HL-60 (cell line): ENCODE results near the gene FGF14.

ENCODE experiments used
- DNase-seq, 2 experiments: peaks; one replicate each; pipeline ENCODE4 v3.0.0-alpha.2; 2010 to 2020; ENCODE audit warnings: low read depth in 1 of 2, low spot score in 1 of 2
- H3K27ac ChIP-seq: fragments of 250-450 bp; sonication (Bioruptor Pico); replicated peaks from 2 replicates; pipeline ENCODE4 v1.5.1; 2020; ENCODE audit warnings: mild to moderate bottlenecking, moderate library complexity
- H3K27me3 ChIP-seq: fragments of 250-450 bp; sonication (Bioruptor Pico); 2 replicates; pipeline ENCODE4 v1.5.1; 2021; ENCODE audit warnings: mild to moderate bottlenecking, moderate library complexity; ENCODE audit not compliant: insufficient read depth, poor library complexity, severe bottlenecking
- H3K4me3 ChIP-seq: replicated peaks from 2 replicates; pipeline ENCODE4 v1.5.1; 2011; ENCODE audit warnings: mild to moderate bottlenecking, control low read depth, low read length; ENCODE audit not compliant: insufficient read depth
- GABPA ChIP-seq: IDR thresholded peaks from 2 replicates; pipeline ENCODE4 v1.6.1; 2012; ENCODE audit warnings: low read depth
- POLR2AphosphoS5 ChIP-seq: IDR thresholded peaks from 2 replicates; pipeline ENCODE4 v1.6.1; 2012; ENCODE audit warnings: low read depth
- SPI1 ChIP-seq: IDR thresholded peaks from 2 replicates; pipeline ENCODE4 v1.6.1; 2012; ENCODE audit warnings: low read depth, mild to moderate bottlenecking, borderline replicate concordance
- TF ChIP-seq, protein P1 (sequence below): IDR thresholded peaks from 2 replicates; pipeline ENCODE4 v1.6.1; 2012; ENCODE audit warnings: low read depth; ENCODE audit not compliant: insufficient replicate concordance
- TF ChIP-seq, protein P2 (sequence below): IDR thresholded peaks from one replicate; pipeline ENCODE4 v1.5.1; 2011; ENCODE audit warnings: low read length, control low read depth, inconsistent platforms; ENCODE audit not compliant: insufficient read depth

FGF14 gene

DNA sequence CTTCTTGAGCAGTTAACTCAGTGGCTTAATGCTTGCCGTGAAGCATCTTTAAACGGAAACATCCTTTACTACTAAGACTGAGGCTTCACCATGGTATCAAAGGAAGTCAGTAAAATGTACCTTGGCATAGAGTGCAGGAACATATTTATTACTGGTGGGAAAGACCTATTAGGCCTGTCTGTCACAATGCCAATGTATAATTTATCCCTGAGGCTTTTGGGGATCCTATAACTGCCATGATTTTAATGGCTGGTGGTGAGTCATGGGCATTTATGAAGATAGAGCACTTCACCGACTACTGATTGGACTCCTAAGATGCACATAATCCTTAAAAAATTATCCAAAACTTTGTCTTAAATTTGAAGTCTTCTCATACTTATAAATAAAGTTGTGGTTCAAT is 79.6 kb downstream of the FGF14 start:
- no peak for TF ChIP-seq GABPA
- TF ChIP-seq, protein P1, sequence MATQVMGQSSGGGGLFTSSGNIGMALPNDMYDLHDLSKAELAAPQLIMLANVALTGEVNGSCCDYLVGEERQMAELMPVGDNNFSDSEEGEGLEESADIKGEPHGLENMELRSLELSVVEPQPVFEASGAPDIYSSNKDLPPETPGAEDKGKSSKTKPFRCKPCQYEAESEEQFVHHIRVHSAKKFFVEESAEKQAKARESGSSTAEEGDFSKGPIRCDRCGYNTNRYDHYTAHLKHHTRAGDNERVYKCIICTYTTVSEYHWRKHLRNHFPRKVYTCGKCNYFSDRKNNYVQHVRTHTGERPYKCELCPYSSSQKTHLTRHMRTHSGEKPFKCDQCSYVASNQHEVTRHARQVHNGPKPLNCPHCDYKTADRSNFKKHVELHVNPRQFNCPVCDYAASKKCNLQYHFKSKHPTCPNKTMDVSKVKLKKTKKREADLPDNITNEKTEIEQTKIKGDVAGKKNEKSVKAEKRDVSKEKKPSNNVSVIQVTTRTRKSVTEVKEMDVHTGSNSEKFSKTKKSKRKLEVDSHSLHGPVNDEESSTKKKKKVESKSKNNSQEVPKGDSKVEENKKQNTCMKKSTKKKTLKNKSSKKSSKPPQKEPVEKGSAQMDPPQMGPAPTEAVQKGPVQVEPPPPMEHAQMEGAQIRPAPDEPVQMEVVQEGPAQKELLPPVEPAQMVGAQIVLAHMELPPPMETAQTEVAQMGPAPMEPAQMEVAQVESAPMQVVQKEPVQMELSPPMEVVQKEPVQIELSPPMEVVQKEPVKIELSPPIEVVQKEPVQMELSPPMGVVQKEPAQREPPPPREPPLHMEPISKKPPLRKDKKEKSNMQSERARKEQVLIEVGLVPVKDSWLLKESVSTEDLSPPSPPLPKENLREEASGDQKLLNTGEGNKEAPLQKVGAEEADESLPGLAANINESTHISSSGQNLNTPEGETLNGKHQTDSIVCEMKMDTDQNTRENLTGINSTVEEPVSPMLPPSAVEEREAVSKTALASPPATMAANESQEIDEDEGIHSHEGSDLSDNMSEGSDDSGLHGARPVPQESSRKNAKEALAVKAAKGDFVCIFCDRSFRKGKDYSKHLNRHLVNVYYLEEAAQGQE = no peak

DNA sequence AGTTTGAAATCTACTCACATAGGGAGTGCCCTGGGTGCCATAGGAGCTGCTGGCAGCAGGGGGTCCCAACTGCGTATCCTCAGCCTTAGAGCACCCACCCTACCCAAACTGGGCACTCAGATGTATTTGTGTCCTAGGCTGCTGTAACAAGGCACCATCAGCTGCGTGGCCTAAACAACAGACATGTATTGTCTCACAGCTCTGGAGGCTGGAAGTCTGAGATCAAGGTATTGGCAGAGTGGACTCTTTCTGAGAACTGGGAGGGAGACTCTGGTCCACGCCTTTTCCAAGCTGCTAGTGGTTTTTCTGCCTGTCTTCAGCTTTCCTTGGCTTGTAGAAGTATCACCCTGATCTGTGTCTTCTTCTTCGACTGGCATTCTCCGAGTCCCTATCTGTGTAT is 83.6 kb downstream of the FGF14 start:
- H3K27me3 ChIP-seq = no peaks in the 10 kb centered on the region
- DNase-seq = no peak
- H3K27ac ChIP-seq = no peak overlapping the region
- no peak overlapping the region for H3K4me3 ChIP-seq
- no peak for TF ChIP-seq GABPA
- TF ChIP-seq, protein P1 = no peak
- TF ChIP-seq, protein P2, sequence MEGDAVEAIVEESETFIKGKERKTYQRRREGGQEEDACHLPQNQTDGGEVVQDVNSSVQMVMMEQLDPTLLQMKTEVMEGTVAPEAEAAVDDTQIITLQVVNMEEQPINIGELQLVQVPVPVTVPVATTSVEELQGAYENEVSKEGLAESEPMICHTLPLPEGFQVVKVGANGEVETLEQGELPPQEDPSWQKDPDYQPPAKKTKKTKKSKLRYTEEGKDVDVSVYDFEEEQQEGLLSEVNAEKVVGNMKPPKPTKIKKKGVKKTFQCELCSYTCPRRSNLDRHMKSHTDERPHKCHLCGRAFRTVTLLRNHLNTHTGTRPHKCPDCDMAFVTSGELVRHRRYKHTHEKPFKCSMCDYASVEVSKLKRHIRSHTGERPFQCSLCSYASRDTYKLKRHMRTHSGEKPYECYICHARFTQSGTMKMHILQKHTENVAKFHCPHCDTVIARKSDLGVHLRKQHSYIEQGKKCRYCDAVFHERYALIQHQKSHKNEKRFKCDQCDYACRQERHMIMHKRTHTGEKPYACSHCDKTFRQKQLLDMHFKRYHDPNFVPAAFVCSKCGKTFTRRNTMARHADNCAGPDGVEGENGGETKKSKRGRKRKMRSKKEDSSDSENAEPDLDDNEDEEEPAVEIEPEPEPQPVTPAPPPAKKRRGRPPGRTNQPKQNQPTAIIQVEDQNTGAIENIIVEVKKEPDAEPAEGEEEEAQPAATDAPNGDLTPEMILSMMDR = no peak

More for the DNA sequence above, 79.6 kb downstream of the FGF14 start:
- Histone ChIP-seq H3K27me3 (no peaks in the 10 kb centered on the region), H3K27ac (no peak overlapping the region), H3K4me3 (no peak overlapping the region)
- no peak for DNase-seq

GRCh38 chr13:102317593-102317992 is 84.3 kb downstream of the FGF14 start:
- H3K4me3 ChIP-seq = no peak overlapping the region
- H3K27ac ChIP-seq = no peak overlapping the region
- H3K27me3 ChIP-seq = no peaks in the 10 kb centered on the region
- TF ChIP-seq SPI1 = no peak
- TF ChIP-seq, protein P2 = no peak
- TF ChIP-seq, protein P1 = no peak
- no peak for TF ChIP-seq POLR2AphosphoS5
- DNase-seq = no peak

GRCh38 chr13:102316732-102317131 is 85.1 kb downstream of the FGF14 start:
- H3K27me3 ChIP-seq = no peaks in the 10 kb centered on the region
- TF ChIP-seq, protein P1 = no peak
- TF ChIP-seq SPI1 = no peak
- TF ChIP-seq, protein P2 = no peak
- no peak for TF ChIP-seq POLR2AphosphoS5
- TF ChIP-seq GABPA = no peak
- no peak overlapping the region for H3K4me3 ChIP-seq
- H3K27ac ChIP-seq = no peak overlapping the region
- no peak for DNase-seq
